T-helper 1 cell treated with Interleukin-12 subunit alpha and Interleukin-12 subunit beta and Interleukin-4 antibody, amounts not matched to agents 30 μg/mL and 1 μg/mL, for 36 hours (primary cell): Measurements from ENCODE around the gene CTRB2.
"Not testable (repeated sequence)": the region's sequence is repeated elsewhere in the genome, so short reads cannot be mapped to it uniquely, and the experiment has no call there.

Source experiments
- H3K27ac Mint-ChIP-seq: one replicate; pipeline ENCODE4 v1.8.0; 2021; ENCODE audit warnings: mild to moderate bottlenecking, mixed read lengths
- H3K27me3 Mint-ChIP-seq: one replicate; pipeline ENCODE4 v1.8.0; 2021; ENCODE audit warnings: low read depth, mixed read lengths
- H3K36me3 Mint-ChIP-seq: one replicate; pipeline ENCODE4 v1.8.0; 2021; ENCODE audit warnings: low read depth, mixed read lengths
- H3K4me1 Mint-ChIP-seq: one replicate; pipeline ENCODE4 v1.8.0; 2021; ENCODE audit warnings: low read depth, mixed read lengths
- H3K4me3 Mint-ChIP-seq: one replicate; pipeline ENCODE4 v1.8.0; 2021; ENCODE audit warnings: mild to moderate bottlenecking, moderate library complexity, mixed read lengths
- H3K9me3 Mint-ChIP-seq: one replicate; pipeline ENCODE4 v1.8.0; 2021; ENCODE audit warnings: mixed read lengths

Gene CTRB2

GRCh38 chr16:75208242-75208825 lies 1.4 kb upstream of the CTRB2 start:
- H3K9me3 Mint-ChIP-seq: no peaks in the 10 kb centered on the region

DNA sequence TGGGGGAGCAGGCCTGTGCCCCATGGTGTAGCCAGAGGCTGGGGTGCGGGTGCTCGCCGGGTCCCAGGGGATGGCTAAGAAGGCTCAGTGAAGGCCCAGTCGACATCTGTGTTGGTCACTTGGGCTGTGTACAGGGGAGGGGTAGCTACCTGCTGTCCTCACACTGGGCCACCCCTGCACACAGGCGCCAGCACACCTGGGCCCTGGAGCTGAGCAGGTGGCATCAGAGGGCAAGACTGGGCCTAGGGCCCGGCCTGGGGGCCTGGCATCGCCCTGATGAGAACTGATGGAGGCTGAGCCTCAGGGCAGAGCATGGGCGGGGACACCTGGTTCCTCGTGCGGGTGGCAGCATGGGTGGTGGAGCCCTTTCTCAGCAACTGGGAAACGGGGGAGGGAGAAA lies 870 bp upstream of the CTRB2 start:
- H3K27ac Mint-ChIP-seq: no peak overlapping the region
- H3K9me3 Mint-ChIP-seq: no peaks in the 10 kb centered on the region
- no peaks in the 10 kb centered on the region for H3K27me3 Mint-ChIP-seq
- H3K36me3 Mint-ChIP-seq: no peaks in the 10 kb centered on the region
- no peak overlapping the region for H3K4me3 Mint-ChIP-seq
- no peaks in the 10 kb centered on the region for H3K4me1 Mint-ChIP-seq

More at GRCh38 chr16:75208242-75208825, 1.4 kb upstream of the CTRB2 start:
- no peak overlapping the region for H3K27ac Mint-ChIP-seq
- no peaks in the 10 kb centered on the region for H3K36me3 Mint-ChIP-seq
- H3K27me3 Mint-ChIP-seq: no peaks in the 10 kb centered on the region
- H3K4me1 Mint-ChIP-seq: no peaks in the 10 kb centered on the region
- no peak overlapping the region for H3K4me3 Mint-ChIP-seq

DNA sequence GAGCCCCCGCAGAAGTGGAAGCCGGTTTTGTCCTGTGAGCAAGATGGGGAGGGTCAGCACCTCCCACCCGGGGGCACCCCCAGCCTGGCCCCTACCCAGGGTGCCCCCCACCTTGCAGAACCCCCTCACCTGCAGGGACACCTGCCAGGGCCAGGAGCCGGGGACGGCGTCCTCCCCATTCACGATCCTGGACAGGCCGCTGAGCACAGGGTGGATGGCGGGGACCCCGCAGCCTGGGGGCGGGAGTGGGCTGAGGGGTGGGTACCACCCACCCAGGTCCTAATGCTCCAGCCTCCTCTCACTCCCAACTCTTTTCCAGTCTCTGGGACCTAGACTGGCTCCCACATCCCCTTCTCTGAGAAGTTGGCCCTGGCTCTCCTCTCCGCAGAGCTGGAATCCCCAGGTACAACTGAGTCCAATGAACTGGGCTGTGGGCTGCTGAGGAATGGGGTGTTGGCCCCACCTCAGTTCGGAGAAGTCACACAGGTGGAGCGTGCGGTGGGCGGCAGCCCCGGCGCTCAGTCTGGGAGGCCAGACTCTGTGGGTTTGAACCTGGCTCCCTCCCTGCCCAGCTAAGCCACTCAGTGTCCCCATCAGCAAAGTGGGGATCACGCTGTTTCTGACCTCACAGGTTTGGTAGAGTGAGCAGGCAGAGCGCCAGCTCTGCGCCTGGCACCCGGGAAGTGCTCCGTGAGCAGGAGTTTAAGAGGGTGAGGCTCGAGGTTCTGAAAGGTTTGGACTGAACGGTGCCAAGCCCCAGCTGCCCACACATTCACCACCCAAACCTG lies 806 bp downstream of the CTRB2 start:
- not testable (repeated sequence) for H3K27ac Mint-ChIP-seq, H3K9me3 Mint-ChIP-seq, H3K4me3 Mint-ChIP-seq, H3K4me1 Mint-ChIP-seq, H3K36me3 Mint-ChIP-seq, H3K27me3 Mint-ChIP-seq

- H3K4me1 Mint-ChIP-seq, H3K27me3 Mint-ChIP-seq, H3K4me3 Mint-ChIP-seq, H3K36me3 Mint-ChIP-seq, H3K27ac Mint-ChIP-seq, H3K9me3 Mint-ChIP-seq: not testable (repeated sequence)
These were observed 1.5 kb downstream of the CTRB2 start for GRCh38 chr16:75205438-75205837.

GRCh38 chr16:75204905-75205304 lies 2.1 kb downstream of the CTRB2 start:
- H3K27ac Mint-ChIP-seq, H3K9me3 Mint-ChIP-seq, H3K36me3 Mint-ChIP-seq, H3K4me3 Mint-ChIP-seq, H3K4me1 Mint-ChIP-seq, H3K27me3 Mint-ChIP-seq: not testable (repeated sequence)

DNA sequence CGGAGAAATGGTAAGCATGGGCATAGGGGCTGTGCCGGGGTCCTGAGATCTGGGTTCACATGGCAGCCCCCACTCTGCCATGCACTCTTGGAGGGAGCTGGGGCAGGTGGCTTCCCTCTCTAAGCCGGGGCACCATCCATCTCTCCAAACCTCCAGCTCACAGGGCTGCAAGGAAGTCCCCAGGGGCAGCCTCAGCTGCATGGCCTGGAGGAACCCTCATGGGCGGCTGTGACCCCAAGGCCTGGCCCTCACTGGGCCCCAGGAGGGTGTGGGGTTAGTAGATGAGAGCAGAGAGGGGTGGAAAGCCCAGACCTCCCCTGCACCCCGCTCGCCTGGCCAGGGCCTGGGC lies 2.6 kb downstream of the CTRB2 start:
- peaks cover under 1% of the 10 kb centered on the region for H3K4me1 Mint-ChIP-seq
- H3K27ac Mint-ChIP-seq: no peak overlapping the region
- peaks cover under 1% of the 10 kb centered on the region for H3K27me3 Mint-ChIP-seq
- H3K36me3 Mint-ChIP-seq: no peaks in the 10 kb centered on the region
- no peaks in the 10 kb centered on the region for H3K9me3 Mint-ChIP-seq
- no peak overlapping the region for H3K4me3 Mint-ChIP-seq

DNA sequence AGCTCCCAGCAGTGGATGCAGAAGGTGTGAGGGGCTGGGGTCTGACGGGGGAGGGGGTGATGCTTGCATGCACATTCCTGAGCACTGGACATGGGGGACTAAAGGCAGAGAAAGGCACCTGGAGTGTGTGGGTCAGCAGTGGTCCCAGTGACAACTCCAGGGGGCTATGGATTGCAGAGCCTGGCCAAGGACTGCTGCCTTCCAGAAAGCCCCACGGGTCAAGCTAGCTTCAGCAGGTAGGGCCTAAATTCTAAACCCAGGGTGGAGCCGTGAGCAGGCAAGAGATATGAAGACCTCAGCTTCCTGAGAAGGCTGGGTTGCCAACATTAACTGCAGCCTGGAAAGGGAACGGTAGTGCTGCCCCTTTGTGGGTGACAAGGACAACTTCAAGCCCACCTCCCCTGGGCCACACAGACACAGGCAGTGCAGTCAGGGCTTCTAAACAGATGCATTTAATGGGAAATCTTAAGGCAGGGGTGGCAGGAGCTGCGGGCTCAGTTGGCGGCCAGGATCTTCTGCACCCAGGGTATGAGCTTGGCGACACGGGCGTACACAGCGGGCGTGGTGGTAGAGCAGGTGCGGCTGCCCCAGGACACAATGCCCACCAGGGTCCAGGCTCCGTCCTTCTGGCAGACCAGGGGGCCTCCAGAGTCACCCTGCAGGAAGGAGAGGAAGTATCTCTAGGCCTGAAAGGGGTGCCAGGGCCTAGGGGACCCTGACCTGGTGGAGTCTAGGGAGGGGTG lies 3.1 kb downstream of the CTRB2 start:
- H3K4me3 Mint-ChIP-seq: no peak overlapping the region

GRCh38 chr16:75203096-75203495 lies 3.9 kb downstream of the CTRB2 start:
- H3K4me1 Mint-ChIP-seq: peaks cover 2% of the 10 kb centered on the region
- H3K27ac Mint-ChIP-seq: no peak overlapping the region
- H3K9me3 Mint-ChIP-seq: no peaks in the 10 kb centered on the region
- peaks cover 9% of the 10 kb centered on the region for H3K27me3 Mint-ChIP-seq
- H3K36me3 Mint-ChIP-seq: no peaks in the 10 kb centered on the region
- H3K4me3 Mint-ChIP-seq: no peak overlapping the region

More for the DNA sequence above, 3.1 kb downstream of the CTRB2 start:
- H3K36me3 Mint-ChIP-seq: no peaks in the 10 kb centered on the region
- H3K27me3 Mint-ChIP-seq: peaks cover 4% of the 10 kb centered on the region
- no peaks in the 10 kb centered on the region for H3K9me3 Mint-ChIP-seq
- peak overlapping the region; percentile 49 for H3K27ac Mint-ChIP-seq
- H3K4me1 Mint-ChIP-seq: peaks cover 2% of the 10 kb centered on the region

GRCh38 chr16:75202069-75202590 lies 4.8 kb downstream of the CTRB2 start:
- Mint-ChIP-seq H3K27me3 (peaks cover 18% of the 10 kb centered on the region), H3K4me3 (no peak overlapping the region), H3K9me3 (no peaks in the 10 kb centered on the region), H3K36me3 (no peaks in the 10 kb centered on the region), H3K27ac (no peak overlapping the region), H3K4me1 (peaks cover 4% of the 10 kb centered on the region)

DNA sequence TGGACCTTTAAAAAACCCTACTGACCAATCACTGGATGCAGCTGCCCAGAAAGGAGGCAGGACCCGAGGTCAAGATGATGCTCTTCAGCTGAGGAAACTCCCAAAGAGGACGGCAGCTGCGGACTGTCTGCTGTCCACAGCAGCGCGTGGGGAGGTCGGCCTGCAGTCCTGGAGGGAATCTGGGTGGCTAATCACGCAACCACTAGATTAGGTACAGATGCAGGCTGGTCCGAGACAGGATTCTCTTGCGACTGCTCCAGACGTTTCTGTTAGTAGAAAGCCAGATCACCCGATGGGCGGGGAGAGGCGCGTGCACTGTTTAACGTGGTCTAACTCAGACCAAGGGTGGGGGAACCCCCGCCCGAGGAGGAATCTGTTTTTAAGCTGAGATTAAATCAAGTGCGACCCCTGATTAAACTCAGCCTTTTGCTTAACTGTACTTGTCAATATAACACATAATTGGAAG lies 8.8 kb downstream of the CTRB2 start:
- Mint-ChIP-seq H3K9me3 (no peaks in the 10 kb centered on the region), H3K27me3 (peaks cover 26% of the 10 kb centered on the region), H3K27ac (no peak overlapping the region), H3K36me3 (no peaks in the 10 kb centered on the region), H3K4me3 (no peak overlapping the region), H3K4me1 (peaks cover 4% of the 10 kb centered on the region)

GRCh38 chr16:75197522-75198134 lies 9.3 kb downstream of the CTRB2 start:
- no peak overlapping the region for H3K27ac Mint-ChIP-seq
- H3K27me3 Mint-ChIP-seq: peaks cover 30% of the 10 kb centered on the region
- no peaks in the 10 kb centered on the region for H3K36me3 Mint-ChIP-seq
- H3K9me3 Mint-ChIP-seq: no peaks in the 10 kb centered on the region
- H3K4me3 Mint-ChIP-seq: no peak overlapping the region
- H3K4me1 Mint-ChIP-seq: peaks cover 4% of the 10 kb centered on the region

GRCh38 chr16:75196836-75197235 lies 10.1 kb downstream of the CTRB2 start:
- H3K27me3 Mint-ChIP-seq: peaks cover 30% of the 10 kb centered on the region
- H3K9me3 Mint-ChIP-seq: no peaks in the 10 kb centered on the region
- H3K27ac Mint-ChIP-seq: no peak overlapping the region
- H3K4me3 Mint-ChIP-seq: no peak overlapping the region
- H3K4me1 Mint-ChIP-seq: peaks cover 4% of the 10 kb centered on the region
- H3K36me3 Mint-ChIP-seq: no peaks in the 10 kb centered on the region

GRCh38 chr16:75195811-75196790 lies 10.9 kb downstream of the CTRB2 start:
- Mint-ChIP-seq H3K4me3 (no peak overlapping the region), H3K4me1 (peaks cover 4% of the 10 kb centered on the region), H3K27ac (no peak overlapping the region), H3K9me3 (no peaks in the 10 kb centered on the region), H3K27me3 (peaks cover 30% of the 10 kb centered on the region), H3K36me3 (no peaks in the 10 kb centered on the region)
